Gastrocnemius medialis (tissue), 4 donors: Measurements from ENCODE around the gene TFCP2L1.

ENCODE experiments used
- CTCF ChIP-seq, 5 experiments: fragments of 450-650 bp in 3 of 5; fragments of 200-600 bp in 2 of 5; sonication (generic) in 2 of 5; IDR thresholded peaks in 4 of 5; conservative IDR thresholded peaks in 1 of 5; 1 replicate in 4 of 5; 2 replicates in 1 of 5; pipeline ENCODE4 v1.5.1; 2016 to 2019; ENCODE audit warnings: antibody characterized with exemption in 5 of 5, mild to moderate bottlenecking in 3 of 5, moderate library complexity in 3 of 5
- POLR2A ChIP-seq, 2 donors: fragments of 450-650 bp; IDR thresholded peaks; one replicate each; pipeline ENCODE4 v1.6.1; 2017; ENCODE audit warnings: antibody characterized with exemption in 2 of 2, mild to moderate bottlenecking in 2 of 2, moderate library complexity in 2 of 2

GRCh38 chr2:121247534-121247933 lies 37.5 kb downstream of the TFCP2L1 start:
- no peak for TF ChIP-seq POLR2A (IDR thresholded peaks at IDR 0.05)
- TF ChIP-seq CTCF (IDR thresholded peaks at IDR 0.05 in 4 of 5, conservative IDR thresholded peaks at IDR 0.05 in 1 of 5), result no peak
